Measurements from ENCODE around the gene RYR3.
"Not testable (repeated sequence)": the region's sequence is repeated elsewhere in the genome, so short reads cannot be mapped to it uniquely, and the experiment has no call there.

The RYR3 gene

GRCh38 chr15:33794453-33794852 is 483.7 kb downstream of the RYR3 start:
- no peak for DNase-seq

GRCh38 chr15:33795070-33795469 is 484.3 kb downstream of the RYR3 start:
- DNase-seq, result no peak

- DNase-seq, result no peak
These were observed 486.9 kb downstream of the RYR3 start for GRCh38 chr15:33797651-33798050.

GRCh38 chr15:33801954-33802353 is 491.2 kb downstream of the RYR3 start:
- DNase-seq, result no peak

- no peak for DNase-seq
These were observed 496.9 kb downstream of the RYR3 start for GRCh38 chr15:33807665-33808064.

GRCh38 chr15:33808720-33809457 is 498.1 kb downstream of the RYR3 start:
- no peak for DNase-seq

GRCh38 chr15:33810073-33810595 is 499.4 kb downstream of the RYR3 start:
- DNase-seq, result no peak

- no peak for DNase-seq
These were observed 500.0 kb downstream of the RYR3 start for GRCh38 chr15:33810806-33811205.

- no peak for DNase-seq
These were observed 503.1 kb downstream of the RYR3 start for GRCh38 chr15:33813891-33814290.

GRCh38 chr15:33819499-33819898 is 508.7 kb downstream of the RYR3 start:
- DNase-seq, result not testable (repeated sequence)

GRCh38 chr15:33822479-33822878 is 511.7 kb downstream of the RYR3 start:
- no peak for DNase-seq

- DNase-seq, result no peak
These were observed 512.4 kb downstream of the RYR3 start for GRCh38 chr15:33823119-33823518.

- no peak for DNase-seq
These were observed 514.7 kb downstream of the RYR3 start for GRCh38 chr15:33825453-33825852.

- DNase-seq, result no peak
These were observed 515.4 kb downstream of the RYR3 start for GRCh38 chr15:33826201-33826600.

- DNase-seq, result no peak
These were observed 519.6 kb downstream of the RYR3 start for GRCh38 chr15:33830351-33830750.

- DNase-seq, result no peak
These were observed 520.9 kb downstream of the RYR3 start for GRCh38 chr15:33831646-33832045.

- DNase-seq, result no peak
These were observed 524.4 kb downstream of the RYR3 start for GRCh38 chr15:33834892-33835743.

- no peak for DNase-seq
These were observed 526.5 kb downstream of the RYR3 start for GRCh38 chr15:33837294-33837693.

GRCh38 chr15:33839540-33839939 is 528.8 kb downstream of the RYR3 start:
- DNase-seq, result no peak

- no peak for DNase-seq
These were observed 529.8 kb downstream of the RYR3 start for GRCh38 chr15:33840615-33841014.

GRCh38 chr15:33844186-33844585 is 533.4 kb downstream of the RYR3 start:
- no peak for DNase-seq

GRCh38 chr15:33844597-33844996 is 533.8 kb downstream of the RYR3 start:
- no peak for DNase-seq

- DNase-seq, result no peak
These were observed 535.4 kb downstream of the RYR3 start for GRCh38 chr15:33846142-33846541.

GRCh38 chr15:33846862-33847261 is 536.1 kb downstream of the RYR3 start:
- DNase-seq, result no peak
